GM23338 (cell line): ENCODE results near the gene PAX2. TPM values are rescaled to one million over a fixed set of nuclear protein-coding genes. Genes with fewer than 3 reads are reported as not detected.

Experiments used
- ATAC-seq: fragments of 200-7000 bp; cut with Tn5 transposase; 3 replicates; pipeline ENCODE4 v1.9.1; 2020
- DNase-seq: peaks from one replicate; pipeline ENCODE4 v3.0.0-alpha.2; 2015; ENCODE audit warnings: low spot score
- H2AFZ ChIP-seq: fragments of 200-600 bp; sonication (generic); 2 replicates; pipeline ENCODE4 v1.8.0; 2016; ENCODE audit warnings: antibody characterized with exemption, mild to moderate bottlenecking, moderate library complexity
- H3F3A ChIP-seq: fragments of 200-600 bp; sonication (generic); replicated peaks from 2 replicates; pipeline ENCODE4 v1.8.0; 2017; ENCODE audit warnings: antibody characterized with exemption, mixed run types, low read depth
- H3K27ac ChIP-seq: fragments of 200-600 bp; sonication (generic); 2 replicates; pipeline ENCODE4 v1.6.1; 2016; ENCODE audit warnings: low read depth
- H3K27me3 ChIP-seq: fragments of 200-600 bp; sonication (generic); 2 replicates; pipeline ENCODE4 v1.8.0; 2016; ENCODE audit warnings: mild to moderate bottlenecking, mixed run types, moderate library complexity; ENCODE audit not compliant: insufficient read depth
- H3K36me3 ChIP-seq: fragments of 200-600 bp; sonication (generic); 2 replicates; pipeline ENCODE4 v1.8.0; 2016; ENCODE audit warnings: mild to moderate bottlenecking; ENCODE audit not compliant: insufficient read depth
- H3K4me1 ChIP-seq: fragments of 200-600 bp; sonication (generic); 2 replicates; pipeline ENCODE4 v1.8.0; 2016; ENCODE audit warnings: mild to moderate bottlenecking, moderate library complexity; ENCODE audit not compliant: insufficient read depth
- H3K4me2 ChIP-seq: fragments of 200-600 bp; sonication (generic); 2 replicates; pipeline ENCODE4 v1.7.1; 2017; ENCODE audit warnings: mixed run types
- H3K4me3 ChIP-seq: fragments of 200-600 bp; sonication (generic); 2 replicates; pipeline ENCODE4 v1.6.1; 2016; ENCODE audit warnings: mixed run types
- H3K79me2 ChIP-seq: fragments of 200-600 bp; sonication (generic); replicated peaks from 2 replicates; pipeline ENCODE4 v1.8.0; 2017; ENCODE audit warnings: mild to moderate bottlenecking; ENCODE audit not compliant: insufficient read depth
- H3K9me2 ChIP-seq: fragments of 200-600 bp; sonication (generic); 2 replicates; pipeline ENCODE4 v1.8.0; 2017; ENCODE audit not compliant: insufficient read depth
- H4K20me1 ChIP-seq: fragments of 200-600 bp; sonication (generic); replicated peaks from 2 replicates; pipeline ENCODE4 v1.8.0; 2017; ENCODE audit warnings: mild to moderate bottlenecking; ENCODE audit not compliant: insufficient read depth
- H3K27ac Mint-ChIP-seq: 2 replicates; pipeline ENCODE4 v1.8.0; 2020; ENCODE audit warnings: inconsistent platforms, mild to moderate bottlenecking, moderate library complexity, mixed read lengths
- H3K27me3 Mint-ChIP-seq: 3 replicates; pipeline ENCODE4 v1.8.0; 2022; ENCODE audit warnings: low read depth, mild to moderate bottlenecking, moderate library complexity, mixed read lengths, inconsistent platforms; ENCODE audit not compliant: insufficient read depth, poor library complexity
- H3K36me3 Mint-ChIP-seq: 3 replicates; pipeline ENCODE4 v1.8.0; 2021; ENCODE audit warnings: low read depth, mild to moderate bottlenecking, inconsistent platforms, moderate library complexity, mixed read lengths
- H3K4me1 Mint-ChIP-seq: 3 replicates; pipeline ENCODE4 v1.8.0; 2020; ENCODE audit warnings: mild to moderate bottlenecking, inconsistent platforms, mixed read lengths
- H3K4me3 Mint-ChIP-seq: 3 replicates; pipeline ENCODE4 v1.8.0; 2021; ENCODE audit warnings: moderate library complexity, mild to moderate bottlenecking, inconsistent platforms, mixed read lengths
- H3K9me3 Mint-ChIP-seq: 3 replicates; pipeline ENCODE4 v1.8.0; 2020; ENCODE audit warnings: moderate library complexity, mild to moderate bottlenecking, inconsistent platforms, mixed read lengths
- CREB1 ChIP-seq: fragments of 250-450 bp; sonication (Bioruptor Pico); IDR thresholded peaks from 2 replicates; pipeline ENCODE4 v1.5.0; 2020; ENCODE audit warnings: low read depth, mild to moderate bottlenecking, moderate library complexity
- POLR2AphosphoS5 ChIP-seq: IDR thresholded peaks from 2 replicates; pipeline ENCODE4 v1.6.1; 2016; ENCODE audit warnings: antibody characterized with exemption, low read depth
- ZNF114 ChIP-seq: fragments of 250-450 bp; sonication (Bioruptor Pico); IDR thresholded peaks from 2 replicates; pipeline ENCODE4 v1.5.0; 2020; ENCODE audit warnings: mild to moderate bottlenecking, moderate library complexity
- polyA plus RNA-seq: library from polyadenylated mRNA; unstranded; fragments of >200 nt; fragmentation: Nextera tagmentation; extraction: Ambion mirVana; gene quantifications from 2 replicates; pipeline ENCODE4 v1.2.1, GENCODE V29; 2016
- total RNA-seq: library from RNA; depleted of rRNA; stranded (reverse); fragments of >200 nt; shearing (Covaris generic); gene quantifications from 2 replicates; pipeline ENCODE4 v1.2.3, GENCODE V29; 2014
- TF ChIP-seq, protein P1 (sequence below), 2 experiments: fragments of 200-600 bp in 1 of 2; sonication (generic) in 1 of 2; conservative IDR thresholded peaks; 2 replicates each; pipeline versions ENCODE4 v1.5.1 to v1.6.1; 2016 to 2017; ENCODE audit warnings: antibody characterized with exemption in 2 of 2, low read depth in 2 of 2, mild to moderate bottlenecking in 2 of 2, moderate library complexity in 1 of 2
- TF ChIP-seq, protein P2 (sequence below): fragments of 250-450 bp; sonication (Bioruptor Pico); IDR thresholded peaks from 2 replicates; pipeline ENCODE4 v1.5.0; 2020; ENCODE audit warnings: mild to moderate bottlenecking, moderate library complexity
- TF ChIP-seq, protein P3 (sequence below): IDR thresholded peaks from one replicate; pipeline ENCODE4 v1.6.1; 2018; ENCODE audit warnings: antibody characterized with exemption; ENCODE audit not compliant: unreplicated experiment
- TF ChIP-seq, protein P4 (sequence below): IDR thresholded peaks from 2 replicates; pipeline ENCODE4 v1.6.1; 2016; ENCODE audit warnings: antibody characterized with exemption

The PAX2 gene
- total and polyA plus RNA-seq, 2 experiments from 2014 or later: not detected

DNA sequence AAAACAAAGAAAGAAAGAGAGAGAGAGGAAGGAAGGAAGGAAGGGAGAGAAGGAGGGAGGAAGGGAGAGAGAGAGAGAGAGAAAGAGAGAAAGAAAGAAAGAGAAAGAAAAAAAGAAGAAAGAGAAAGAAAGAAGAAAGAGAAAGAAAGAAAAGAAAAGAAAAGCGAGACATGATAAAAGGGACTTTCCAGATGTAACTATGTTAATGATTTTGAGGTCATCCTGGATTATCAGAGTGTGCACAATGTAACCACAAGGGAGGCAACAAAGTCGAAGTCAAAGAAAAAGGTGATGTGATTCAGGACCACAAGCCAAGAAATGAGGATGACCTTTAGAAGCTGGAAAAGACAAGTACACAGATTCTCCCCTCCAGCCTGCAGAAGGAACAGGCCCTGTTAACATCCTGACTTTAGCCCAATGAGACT is 48.9 kb upstream of the PAX2 start:
- Histone ChIP-seq H3K27me3 (peaks cover 5% of the 10 kb centered on the region; the same call in 1 of the 2 replicates), H3K4me1 (no peaks in the 10 kb centered on the region), H2AFZ (no peak overlapping the region), H3F3A (no peaks in the 10 kb centered on the region), H3K4me2 (no peak overlapping the region), H3K4me3 (no peak overlapping the region), H3K9me2 (no peaks in the 10 kb centered on the region), H3K36me3 (no peaks in the 10 kb centered on the region), H4K20me1 (no peaks in the 10 kb centered on the region), H3K79me2 (no peaks in the 10 kb centered on the region), H3K27ac (no peak overlapping the region)
- no peaks in the 10 kb centered on the region for H3K36me3 Mint-ChIP-seq
- H3K27ac Mint-ChIP-seq: no peak overlapping the region
- ATAC-seq (no peak), DNase-seq (no peak)
- H3K27me3 Mint-ChIP-seq: peaks cover 5% of the 10 kb centered on the region
- no peaks in the 10 kb centered on the region for H3K4me1 Mint-ChIP-seq
- H3K4me3 Mint-ChIP-seq: no peak overlapping the region
- TF ChIP-seq, protein P1, sequence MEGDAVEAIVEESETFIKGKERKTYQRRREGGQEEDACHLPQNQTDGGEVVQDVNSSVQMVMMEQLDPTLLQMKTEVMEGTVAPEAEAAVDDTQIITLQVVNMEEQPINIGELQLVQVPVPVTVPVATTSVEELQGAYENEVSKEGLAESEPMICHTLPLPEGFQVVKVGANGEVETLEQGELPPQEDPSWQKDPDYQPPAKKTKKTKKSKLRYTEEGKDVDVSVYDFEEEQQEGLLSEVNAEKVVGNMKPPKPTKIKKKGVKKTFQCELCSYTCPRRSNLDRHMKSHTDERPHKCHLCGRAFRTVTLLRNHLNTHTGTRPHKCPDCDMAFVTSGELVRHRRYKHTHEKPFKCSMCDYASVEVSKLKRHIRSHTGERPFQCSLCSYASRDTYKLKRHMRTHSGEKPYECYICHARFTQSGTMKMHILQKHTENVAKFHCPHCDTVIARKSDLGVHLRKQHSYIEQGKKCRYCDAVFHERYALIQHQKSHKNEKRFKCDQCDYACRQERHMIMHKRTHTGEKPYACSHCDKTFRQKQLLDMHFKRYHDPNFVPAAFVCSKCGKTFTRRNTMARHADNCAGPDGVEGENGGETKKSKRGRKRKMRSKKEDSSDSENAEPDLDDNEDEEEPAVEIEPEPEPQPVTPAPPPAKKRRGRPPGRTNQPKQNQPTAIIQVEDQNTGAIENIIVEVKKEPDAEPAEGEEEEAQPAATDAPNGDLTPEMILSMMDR (conservative IDR thresholded peaks at IDR 0.05; ENCODE audit: low read depth in 2 of 2): no peak
- TF ChIP-seq, protein P2, sequence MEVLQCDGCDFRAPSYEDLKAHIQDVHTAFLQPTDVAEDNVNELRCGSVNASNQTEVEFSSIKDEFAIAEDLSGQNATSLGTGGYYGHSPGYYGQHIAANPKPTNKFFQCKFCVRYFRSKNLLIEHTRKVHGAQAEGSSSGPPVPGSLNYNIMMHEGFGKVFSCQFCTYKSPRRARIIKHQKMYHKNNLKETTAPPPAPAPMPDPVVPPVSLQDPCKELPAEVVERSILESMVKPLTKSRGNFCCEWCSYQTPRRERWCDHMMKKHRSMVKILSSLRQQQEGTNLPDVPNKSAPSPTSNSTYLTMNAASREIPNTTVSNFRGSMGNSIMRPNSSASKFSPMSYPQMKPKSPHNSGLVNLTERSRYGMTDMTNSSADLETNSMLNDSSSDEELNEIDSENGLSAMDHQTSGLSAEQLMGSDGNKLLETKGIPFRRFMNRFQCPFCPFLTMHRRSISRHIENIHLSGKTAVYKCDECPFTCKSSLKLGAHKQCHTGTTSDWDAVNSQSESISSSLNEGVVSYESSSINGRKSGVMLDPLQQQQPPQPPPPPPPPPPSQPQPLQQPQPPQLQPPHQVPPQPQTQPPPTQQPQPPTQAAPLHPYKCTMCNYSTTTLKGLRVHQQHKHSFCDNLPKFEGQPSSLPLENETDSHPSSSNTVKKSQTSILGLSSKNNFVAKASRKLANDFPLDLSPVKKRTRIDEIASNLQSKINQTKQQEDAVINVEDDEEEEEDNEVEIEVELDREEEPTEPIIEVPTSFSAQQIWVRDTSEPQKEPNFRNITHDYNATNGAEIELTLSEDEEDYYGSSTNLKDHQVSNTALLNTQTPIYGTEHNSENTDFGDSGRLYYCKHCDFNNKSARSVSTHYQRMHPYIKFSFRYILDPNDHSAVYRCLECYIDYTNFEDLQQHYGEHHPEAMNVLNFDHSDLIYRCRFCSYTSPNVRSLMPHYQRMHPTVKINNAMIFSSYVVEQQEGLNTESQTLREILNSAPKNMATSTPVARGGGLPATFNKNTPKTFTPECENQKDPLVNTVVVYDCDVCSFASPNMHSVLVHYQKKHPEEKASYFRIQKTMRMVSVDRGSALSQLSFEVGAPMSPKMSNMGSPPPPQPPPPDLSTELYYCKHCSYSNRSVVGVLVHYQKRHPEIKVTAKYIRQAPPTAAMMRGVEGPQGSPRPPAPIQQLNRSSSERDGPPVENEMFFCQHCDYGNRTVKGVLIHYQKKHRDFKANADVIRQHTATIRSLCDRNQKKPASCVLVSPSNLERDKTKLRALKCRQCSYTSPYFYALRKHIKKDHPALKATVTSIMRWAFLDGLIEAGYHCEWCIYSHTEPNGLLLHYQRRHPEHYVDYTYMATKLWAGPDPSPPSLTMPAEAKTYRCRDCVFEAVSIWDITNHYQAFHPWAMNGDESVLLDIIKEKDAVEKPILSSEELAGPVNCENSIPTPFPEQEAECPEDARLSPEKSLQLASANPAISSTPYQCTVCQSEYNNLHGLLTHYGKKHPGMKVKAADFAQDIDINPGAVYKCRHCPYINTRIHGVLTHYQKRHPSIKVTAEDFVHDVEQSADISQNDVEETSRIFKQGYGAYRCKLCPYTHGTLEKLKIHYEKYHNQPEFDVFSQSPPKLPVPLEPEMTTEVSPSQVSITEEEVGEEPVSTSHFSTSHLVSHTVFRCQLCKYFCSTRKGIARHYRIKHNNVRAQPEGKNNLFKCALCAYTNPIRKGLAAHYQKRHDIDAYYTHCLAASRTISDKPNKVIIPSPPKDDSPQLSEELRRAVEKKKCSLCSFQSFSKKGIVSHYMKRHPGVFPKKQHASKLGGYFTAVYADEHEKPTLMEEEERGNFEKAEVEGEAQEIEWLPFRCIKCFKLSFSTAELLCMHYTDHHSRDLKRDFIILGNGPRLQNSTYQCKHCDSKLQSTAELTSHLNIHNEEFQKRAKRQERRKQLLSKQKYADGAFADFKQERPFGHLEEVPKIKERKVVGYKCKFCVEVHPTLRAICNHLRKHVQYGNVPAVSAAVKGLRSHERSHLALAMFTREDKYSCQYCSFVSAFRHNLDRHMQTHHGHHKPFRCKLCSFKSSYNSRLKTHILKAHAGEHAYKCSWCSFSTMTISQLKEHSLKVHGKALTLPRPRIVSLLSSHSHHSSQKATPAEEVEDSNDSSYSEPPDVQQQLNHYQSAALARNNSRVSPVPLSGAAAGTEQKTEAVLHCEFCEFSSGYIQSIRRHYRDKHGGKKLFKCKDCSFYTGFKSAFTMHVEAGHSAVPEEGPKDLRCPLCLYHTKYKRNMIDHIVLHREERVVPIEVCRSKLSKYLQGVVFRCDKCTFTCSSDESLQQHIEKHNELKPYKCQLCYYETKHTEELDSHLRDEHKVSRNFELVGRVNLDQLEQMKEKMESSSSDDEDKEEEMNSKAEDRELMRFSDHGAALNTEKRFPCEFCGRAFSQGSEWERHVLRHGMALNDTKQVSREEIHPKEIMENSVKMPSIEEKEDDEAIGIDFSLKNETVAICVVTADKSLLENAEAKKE (CRISPR knock-in tag): no peak
- TF ChIP-seq, protein P3, sequence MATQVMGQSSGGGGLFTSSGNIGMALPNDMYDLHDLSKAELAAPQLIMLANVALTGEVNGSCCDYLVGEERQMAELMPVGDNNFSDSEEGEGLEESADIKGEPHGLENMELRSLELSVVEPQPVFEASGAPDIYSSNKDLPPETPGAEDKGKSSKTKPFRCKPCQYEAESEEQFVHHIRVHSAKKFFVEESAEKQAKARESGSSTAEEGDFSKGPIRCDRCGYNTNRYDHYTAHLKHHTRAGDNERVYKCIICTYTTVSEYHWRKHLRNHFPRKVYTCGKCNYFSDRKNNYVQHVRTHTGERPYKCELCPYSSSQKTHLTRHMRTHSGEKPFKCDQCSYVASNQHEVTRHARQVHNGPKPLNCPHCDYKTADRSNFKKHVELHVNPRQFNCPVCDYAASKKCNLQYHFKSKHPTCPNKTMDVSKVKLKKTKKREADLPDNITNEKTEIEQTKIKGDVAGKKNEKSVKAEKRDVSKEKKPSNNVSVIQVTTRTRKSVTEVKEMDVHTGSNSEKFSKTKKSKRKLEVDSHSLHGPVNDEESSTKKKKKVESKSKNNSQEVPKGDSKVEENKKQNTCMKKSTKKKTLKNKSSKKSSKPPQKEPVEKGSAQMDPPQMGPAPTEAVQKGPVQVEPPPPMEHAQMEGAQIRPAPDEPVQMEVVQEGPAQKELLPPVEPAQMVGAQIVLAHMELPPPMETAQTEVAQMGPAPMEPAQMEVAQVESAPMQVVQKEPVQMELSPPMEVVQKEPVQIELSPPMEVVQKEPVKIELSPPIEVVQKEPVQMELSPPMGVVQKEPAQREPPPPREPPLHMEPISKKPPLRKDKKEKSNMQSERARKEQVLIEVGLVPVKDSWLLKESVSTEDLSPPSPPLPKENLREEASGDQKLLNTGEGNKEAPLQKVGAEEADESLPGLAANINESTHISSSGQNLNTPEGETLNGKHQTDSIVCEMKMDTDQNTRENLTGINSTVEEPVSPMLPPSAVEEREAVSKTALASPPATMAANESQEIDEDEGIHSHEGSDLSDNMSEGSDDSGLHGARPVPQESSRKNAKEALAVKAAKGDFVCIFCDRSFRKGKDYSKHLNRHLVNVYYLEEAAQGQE: no peak
- TF ChIP-seq ZNF114 (CRISPR knock-in tag) (no peak), POLR2AphosphoS5 (no peak), CREB1 (no peak)
- TF ChIP-seq, protein P4, sequence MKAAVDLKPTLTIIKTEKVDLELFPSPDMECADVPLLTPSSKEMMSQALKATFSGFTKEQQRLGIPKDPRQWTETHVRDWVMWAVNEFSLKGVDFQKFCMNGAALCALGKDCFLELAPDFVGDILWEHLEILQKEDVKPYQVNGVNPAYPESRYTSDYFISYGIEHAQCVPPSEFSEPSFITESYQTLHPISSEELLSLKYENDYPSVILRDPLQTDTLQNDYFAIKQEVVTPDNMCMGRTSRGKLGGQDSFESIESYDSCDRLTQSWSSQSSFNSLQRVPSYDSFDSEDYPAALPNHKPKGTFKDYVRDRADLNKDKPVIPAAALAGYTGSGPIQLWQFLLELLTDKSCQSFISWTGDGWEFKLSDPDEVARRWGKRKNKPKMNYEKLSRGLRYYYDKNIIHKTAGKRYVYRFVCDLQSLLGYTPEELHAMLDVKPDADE: no peak
- no peaks in the 10 kb centered on the region; the same call in 2 of the 3 replicates for H3K9me3 Mint-ChIP-seq
